Panc1 (cell line): Measurements from ENCODE around the gene EFCAB11.

ENCODE experiments used
- POLR2AphosphoS5 ChIP-seq: IDR thresholded peaks from 2 replicates; pipeline ENCODE4 v1.6.1; 2012; ENCODE audit warnings: mild to moderate bottlenecking, low read depth, low read length, moderate library complexity
- TCF7L2 ChIP-seq: IDR thresholded peaks from 2 replicates; pipeline ENCODE4 v1.6.1; 2011; ENCODE audit warnings: mild to moderate bottlenecking, low read depth, low read length, inconsistent platforms
- TF ChIP-seq, protein P1 (sequence below): fragments of 450-650 bp; IDR thresholded peaks from 2 replicates; pipeline ENCODE4 v1.5.1; 2017; ENCODE audit warnings: mild to moderate bottlenecking

DNA sequence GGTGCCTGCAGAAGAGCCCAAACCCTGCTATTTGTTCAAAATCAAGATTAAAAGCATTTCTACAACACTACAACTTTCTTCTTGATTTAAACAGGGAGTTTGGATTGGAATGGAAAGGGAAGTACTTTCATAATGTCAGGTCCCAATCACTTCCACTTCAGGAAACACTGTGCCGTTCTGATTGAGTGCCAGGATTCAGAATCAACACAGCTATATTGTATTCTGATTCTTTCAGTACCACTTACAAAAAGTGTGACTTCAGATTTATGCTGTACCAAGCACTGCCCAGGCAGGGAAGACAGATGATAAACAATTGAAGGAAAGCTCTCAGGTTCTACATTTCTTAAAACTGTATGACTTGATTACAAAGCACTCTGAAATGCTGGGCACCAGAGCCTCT, 4.4 kb upstream of the EFCAB11 start:
- TF ChIP-seq, protein P1, sequence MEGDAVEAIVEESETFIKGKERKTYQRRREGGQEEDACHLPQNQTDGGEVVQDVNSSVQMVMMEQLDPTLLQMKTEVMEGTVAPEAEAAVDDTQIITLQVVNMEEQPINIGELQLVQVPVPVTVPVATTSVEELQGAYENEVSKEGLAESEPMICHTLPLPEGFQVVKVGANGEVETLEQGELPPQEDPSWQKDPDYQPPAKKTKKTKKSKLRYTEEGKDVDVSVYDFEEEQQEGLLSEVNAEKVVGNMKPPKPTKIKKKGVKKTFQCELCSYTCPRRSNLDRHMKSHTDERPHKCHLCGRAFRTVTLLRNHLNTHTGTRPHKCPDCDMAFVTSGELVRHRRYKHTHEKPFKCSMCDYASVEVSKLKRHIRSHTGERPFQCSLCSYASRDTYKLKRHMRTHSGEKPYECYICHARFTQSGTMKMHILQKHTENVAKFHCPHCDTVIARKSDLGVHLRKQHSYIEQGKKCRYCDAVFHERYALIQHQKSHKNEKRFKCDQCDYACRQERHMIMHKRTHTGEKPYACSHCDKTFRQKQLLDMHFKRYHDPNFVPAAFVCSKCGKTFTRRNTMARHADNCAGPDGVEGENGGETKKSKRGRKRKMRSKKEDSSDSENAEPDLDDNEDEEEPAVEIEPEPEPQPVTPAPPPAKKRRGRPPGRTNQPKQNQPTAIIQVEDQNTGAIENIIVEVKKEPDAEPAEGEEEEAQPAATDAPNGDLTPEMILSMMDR, result no peak
- TF ChIP-seq TCF7L2 (no peak), POLR2AphosphoS5 (no peak)
